Fibroblast of lung (primary cell): ENCODE data around the gene COL26A1. TPM values are rescaled to one million over a fixed set of nuclear protein-coding genes. Genes with fewer than 3 reads are reported as not detected.

ENCODE experiments used
- DNase-seq, 2 donors: peaks; one replicate each; pipeline versions ENCODE4 v3.0.0 to v3.0.0-alpha.2; 2010; ENCODE audit warnings: low read depth in 2 of 2
- H2AFZ ChIP-seq: 2 replicates; pipeline ENCODE4 v1.5.1; 2012; ENCODE audit warnings: low read length, control low read depth, inconsistent platforms
- H3K27ac ChIP-seq: 2 replicates; pipeline ENCODE4 v1.5.1; 2011; ENCODE audit warnings: low read length, control low read depth; ENCODE audit not compliant: insufficient read depth
- H3K27me3 ChIP-seq: 2 replicates; pipeline ENCODE4 v1.5.1; 2011; ENCODE audit warnings: mild to moderate bottlenecking, low read length; ENCODE audit not compliant: control insufficient read depth, insufficient read depth
- H3K36me3 ChIP-seq: 2 replicates; pipeline ENCODE4 v1.5.1; 2011; ENCODE audit warnings: low read length; ENCODE audit not compliant: control insufficient read depth, insufficient read depth
- H3K4me1 ChIP-seq: 2 replicates; pipeline ENCODE4 v1.5.1; 2011; ENCODE audit warnings: low read length; ENCODE audit not compliant: control insufficient read depth, insufficient read depth; ENCODE audit errors: extremely low read depth
- H3K4me2 ChIP-seq: 2 replicates; pipeline ENCODE4 v1.5.1; 2011; ENCODE audit warnings: low read length, control low read depth; ENCODE audit not compliant: insufficient read depth; ENCODE audit errors: extremely low read depth
- H3K4me3 ChIP-seq, 4 experiments: fragments of 200-600 bp in 1 of 4; sonication (generic) in 1 of 4; replicated peaks in 1 of 4; 2 replicates each; pipeline ENCODE4 v1.5.1; 2011 to 2016; ENCODE audit warnings: low read length in 4 of 4, low read depth in 3 of 4, mild to moderate bottlenecking in 3 of 4, control low read depth in 2 of 4, inconsistent platforms in 1 of 4, mixed read lengths in 1 of 4; ENCODE audit not compliant: insufficient read depth in 1 of 4; ENCODE audit errors: control extremely low read depth in 1 of 4
- H3K79me2 ChIP-seq: 2 replicates; pipeline ENCODE4 v1.5.1; 2012; ENCODE audit warnings: mild to moderate bottlenecking, low read length, inconsistent platforms; ENCODE audit not compliant: control insufficient read depth, insufficient read depth
- H3K9ac ChIP-seq: 2 replicates; pipeline ENCODE4 v1.5.1; 2011; ENCODE audit warnings: mild to moderate bottlenecking, low read length, control low read depth; ENCODE audit not compliant: insufficient read depth
- H3K9me3 ChIP-seq: 2 replicates; pipeline ENCODE4 v1.5.1; 2012; ENCODE audit warnings: low read depth, low read length; ENCODE audit not compliant: control insufficient read depth, insufficient read depth
- H4K20me1 ChIP-seq: 2 replicates; pipeline ENCODE4 v1.5.1; 2011; ENCODE audit warnings: low read length; ENCODE audit not compliant: control insufficient read depth, insufficient read depth; ENCODE audit errors: extremely low read depth
- EZH2 ChIP-seq: IDR thresholded peaks from 2 replicates; pipeline ENCODE4 v1.5.1; 2012; ENCODE audit warnings: low read length, control low read depth, mild to moderate bottlenecking; ENCODE audit errors: missing control alignments
- polyA plus RNA-seq, 2 donors: library from polyadenylated mRNA; depleted of rRNA in 1 of 2; stranded (reverse) in 1 of 2; unstranded in 1 of 2; fragments of >200 nt; gene quantifications; 2 replicates each; pipeline ENCODE4 v1.2.1, GENCODE V29; 2011 to 2012; ENCODE audit warnings: missing spikeins in 1 of 2
- total RNA-seq: library from RNA; depleted of rRNA; stranded (reverse); fragments of >200 nt; gene quantifications from 2 replicates; pipeline ENCODE4 v1.2.1, GENCODE V29; 2014
- TF ChIP-seq, protein P1 (sequence below), 2 donors: IDR thresholded peaks in 1 of 2; conservative IDR thresholded peaks in 1 of 2; 1 replicate in 1 of 2; 2 replicates in 1 of 2; pipeline ENCODE4 v1.5.1; 2011 to 2012; ENCODE audit warnings: low read length in 2 of 2, control low read depth in 1 of 2, inconsistent platforms in 1 of 2, low read depth in 1 of 2, mild to moderate bottlenecking in 1 of 2

COL26A1 gene
- total and polyA plus RNA-seq, 2 donors (not counting 1 experiment from before 2014, with no cell fraction given) = 0.06 TPM; not detected in 1

DNA sequence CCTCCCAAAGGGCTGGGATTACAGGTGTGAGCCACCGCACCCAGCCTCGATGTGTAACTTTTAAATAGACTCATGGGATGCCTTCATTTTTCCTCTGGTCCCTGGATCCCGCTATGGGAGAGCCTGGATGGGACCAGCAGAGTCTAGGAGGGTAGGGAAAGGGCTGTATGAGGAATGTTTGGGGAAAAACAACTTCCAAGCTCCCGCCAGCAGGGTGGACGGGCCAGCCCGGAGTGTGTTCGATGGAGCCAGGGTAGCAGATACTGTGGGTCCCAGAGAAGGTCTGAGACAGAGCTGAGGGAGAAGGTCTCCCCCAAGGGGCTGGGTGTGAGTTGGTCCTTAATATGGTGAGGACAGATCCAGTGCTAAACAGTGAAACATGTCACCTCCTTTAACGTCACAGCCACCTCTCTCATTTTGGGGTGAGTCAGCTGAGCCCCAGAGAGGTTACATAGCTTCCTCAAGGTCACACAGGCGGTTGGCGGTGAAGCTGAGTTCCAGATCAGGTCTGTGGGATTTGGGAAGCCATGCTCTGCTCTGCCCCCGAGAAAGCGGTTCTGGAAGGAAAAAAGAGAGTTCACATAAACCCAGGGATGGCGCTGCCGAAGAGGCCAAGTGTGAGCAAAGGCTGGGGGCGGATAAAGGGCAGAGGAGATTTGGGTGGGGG lies 200.0 kb downstream of the COL26A1 start:
- Histone ChIP-seq H3K79me2 (no peaks in the 10 kb centered on the region), H2AFZ (no peak overlapping the region), H3K27me3 (no peaks in the 10 kb centered on the region), H4K20me1 (no peaks in the 10 kb centered on the region), H3K27ac (no peak overlapping the region), H3K9ac (no peak overlapping the region), H3K9me3 (no peaks in the 10 kb centered on the region), H3K36me3 (no peaks in the 10 kb centered on the region), H3K4me3 (no peak overlapping the region), H3K4me1 (no peaks in the 10 kb centered on the region), H3K4me2 (no peak overlapping the region)
- TF ChIP-seq, protein P1, sequence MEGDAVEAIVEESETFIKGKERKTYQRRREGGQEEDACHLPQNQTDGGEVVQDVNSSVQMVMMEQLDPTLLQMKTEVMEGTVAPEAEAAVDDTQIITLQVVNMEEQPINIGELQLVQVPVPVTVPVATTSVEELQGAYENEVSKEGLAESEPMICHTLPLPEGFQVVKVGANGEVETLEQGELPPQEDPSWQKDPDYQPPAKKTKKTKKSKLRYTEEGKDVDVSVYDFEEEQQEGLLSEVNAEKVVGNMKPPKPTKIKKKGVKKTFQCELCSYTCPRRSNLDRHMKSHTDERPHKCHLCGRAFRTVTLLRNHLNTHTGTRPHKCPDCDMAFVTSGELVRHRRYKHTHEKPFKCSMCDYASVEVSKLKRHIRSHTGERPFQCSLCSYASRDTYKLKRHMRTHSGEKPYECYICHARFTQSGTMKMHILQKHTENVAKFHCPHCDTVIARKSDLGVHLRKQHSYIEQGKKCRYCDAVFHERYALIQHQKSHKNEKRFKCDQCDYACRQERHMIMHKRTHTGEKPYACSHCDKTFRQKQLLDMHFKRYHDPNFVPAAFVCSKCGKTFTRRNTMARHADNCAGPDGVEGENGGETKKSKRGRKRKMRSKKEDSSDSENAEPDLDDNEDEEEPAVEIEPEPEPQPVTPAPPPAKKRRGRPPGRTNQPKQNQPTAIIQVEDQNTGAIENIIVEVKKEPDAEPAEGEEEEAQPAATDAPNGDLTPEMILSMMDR (conservative IDR thresholded peaks at IDR 0.05 in 1 of 2, IDR thresholded peaks at IDR 0.05 in 1 of 2; ENCODE audit: low read depth in 1 of 2, low read length in 2 of 2) = no peak
- no peak for TF ChIP-seq EZH2
- DNase-seq = no peak

DNA sequence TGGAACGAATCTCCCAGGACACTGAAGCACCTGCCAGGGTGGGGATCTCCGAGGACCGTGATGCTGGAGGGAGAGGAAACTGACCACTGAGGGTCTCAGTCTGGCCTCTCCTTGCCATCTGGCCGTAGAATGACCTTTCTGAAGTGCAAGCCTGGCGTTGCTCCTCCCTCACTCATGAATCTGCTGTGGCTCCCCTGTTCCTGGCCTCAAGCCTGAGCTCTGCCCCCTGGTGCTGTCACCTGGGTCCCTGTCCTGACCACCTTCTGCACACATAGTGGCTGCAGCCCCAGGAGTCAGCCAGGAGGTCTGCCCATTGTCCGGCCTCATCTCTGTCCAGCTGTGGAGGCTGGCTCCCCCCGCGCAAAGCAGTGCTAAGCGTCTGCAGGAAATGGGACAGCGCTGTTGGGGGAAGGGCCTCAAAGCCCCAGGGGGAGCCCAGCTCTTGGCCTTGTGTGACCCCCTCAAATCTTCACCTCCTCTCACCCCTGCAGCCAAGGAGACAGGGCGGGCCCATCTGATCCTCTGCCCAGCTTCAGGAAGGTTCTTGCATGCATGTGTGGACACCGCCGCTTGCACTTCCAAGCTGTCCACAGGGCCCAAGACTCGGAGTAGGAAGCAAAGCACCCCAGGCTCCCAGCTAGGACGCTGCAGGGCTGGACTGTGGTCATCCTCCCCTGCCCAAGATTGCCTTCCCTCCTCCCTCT lies 200.7 kb downstream of the COL26A1 start:
- no peaks in the 10 kb centered on the region for H3K79me2 ChIP-seq
- no peaks in the 10 kb centered on the region for H3K36me3 ChIP-seq
- H3K27ac ChIP-seq = no peak overlapping the region
- H3K4me2 ChIP-seq = no peak overlapping the region
- H4K20me1 ChIP-seq = no peaks in the 10 kb centered on the region
- no peaks in the 10 kb centered on the region for H3K27me3 ChIP-seq
- no peak for DNase-seq
- TF ChIP-seq, protein P1 (conservative IDR thresholded peaks at IDR 0.05 in 1 of 2, IDR thresholded peaks at IDR 0.05 in 1 of 2; ENCODE audit: low read depth in 1 of 2, low read length in 2 of 2) = no peak
- TF ChIP-seq EZH2 = no peak
- H2AFZ ChIP-seq = no peak overlapping the region
- no peaks in the 10 kb centered on the region for H3K9me3 ChIP-seq
- H3K9ac ChIP-seq = no peak overlapping the region
- no peak overlapping the region for H3K4me3 ChIP-seq
- no peaks in the 10 kb centered on the region for H3K4me1 ChIP-seq

GRCh38 chr7:101563943-101564777 lies 201.5 kb downstream of the COL26A1 start:
- Histone ChIP-seq H3K79me2 (no peaks in the 10 kb centered on the region), H3K9ac (no peak overlapping the region), H3K4me3 (no peak overlapping the region), H3K27ac (no peak overlapping the region), H3K9me3 (no peaks in the 10 kb centered on the region), H3K4me2 (no peak overlapping the region), H3K4me1 (no peaks in the 10 kb centered on the region), H4K20me1 (no peaks in the 10 kb centered on the region), H3K27me3 (no peaks in the 10 kb centered on the region), H3K36me3 (no peaks in the 10 kb centered on the region), H2AFZ (no peak overlapping the region)
- no peak for DNase-seq
- TF ChIP-seq EZH2 = no peak
- TF ChIP-seq, protein P1 (conservative IDR thresholded peaks at IDR 0.05 in 1 of 2, IDR thresholded peaks at IDR 0.05 in 1 of 2; ENCODE audit: low read depth in 1 of 2, low read length in 2 of 2) = no peak
